Right renal pelvis (tissue), 4 donors: ENCODE measurements around the gene BIN1. TPM values are rescaled to one million over a fixed set of nuclear protein-coding genes. Genes with fewer than 3 reads are reported as not detected.

ENCODE experiments used
- DNase-seq, 4 donors: peaks; one replicate each; pipeline ENCODE4 v3.0.0-alpha.2; 2013; ENCODE audit warnings: low read depth in 4 of 4, low spot score in 3 of 4, missing footprints in 1 of 4
- polyA plus RNA-seq, 4 donors: library from polyadenylated mRNA; unstranded; fragments of 120-200 nt; gene quantifications; one replicate each; pipeline ENCODE4 v1.2.1, GENCODE V29; 2013; ENCODE audit not compliant: insufficient read length in 4 of 4

Gene BIN1
- polyA plus RNA-seq, 4 donors: 89.2 to 142 (median 92.8) TPM

DNA sequence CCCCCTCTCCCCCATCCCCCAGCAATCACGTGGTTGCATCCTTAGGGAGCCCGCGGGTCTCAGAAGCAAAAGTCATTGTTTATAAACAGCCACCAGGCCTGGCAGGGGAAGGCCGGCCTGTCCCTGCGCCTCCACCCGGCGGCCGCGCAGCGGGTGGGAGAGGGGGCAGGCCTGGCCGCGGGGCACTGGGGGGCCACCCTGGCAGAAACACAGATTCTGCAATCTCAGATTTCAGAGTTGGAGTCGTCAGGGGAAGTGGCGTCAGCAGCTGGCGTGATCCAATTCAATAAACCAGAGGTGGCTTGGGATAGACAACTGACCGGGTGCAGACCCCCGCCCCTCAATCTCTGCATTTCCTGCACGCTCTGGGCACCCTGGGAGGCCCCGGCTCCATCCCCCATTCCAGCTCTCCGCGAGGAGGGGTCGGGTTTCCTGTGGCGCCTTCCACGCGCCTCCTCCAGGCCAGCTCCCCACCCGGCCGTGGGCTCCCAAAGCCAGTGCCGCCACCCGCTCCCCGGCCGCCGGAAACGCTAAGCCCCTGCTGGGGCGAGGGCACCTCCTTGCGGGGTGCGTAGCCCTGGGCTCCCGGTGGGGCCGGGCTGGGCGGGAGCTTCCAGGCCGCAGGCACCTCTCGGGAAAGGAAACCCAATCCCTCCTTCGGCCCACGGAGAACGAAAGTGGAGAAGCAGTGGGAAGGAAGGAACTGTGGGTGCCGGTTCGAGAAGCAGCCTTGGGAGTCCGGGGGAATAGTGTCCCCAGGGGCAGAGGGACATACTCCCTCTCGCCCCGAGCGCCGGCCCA is 1.1 kb downstream of the BIN1 start:
- DNase-seq: no peak

GRCh38 chr2:127104881-127105655 is 1.9 kb downstream of the BIN1 start:
- DNase-seq: no peak

GRCh38 chr2:127104166-127104660 is 2.7 kb downstream of the BIN1 start:
- no peak for DNase-seq

- no peak for DNase-seq
Observed at GRCh38 chr2:127103243-127104165, 3.5 kb downstream of the BIN1 start.

DNA sequence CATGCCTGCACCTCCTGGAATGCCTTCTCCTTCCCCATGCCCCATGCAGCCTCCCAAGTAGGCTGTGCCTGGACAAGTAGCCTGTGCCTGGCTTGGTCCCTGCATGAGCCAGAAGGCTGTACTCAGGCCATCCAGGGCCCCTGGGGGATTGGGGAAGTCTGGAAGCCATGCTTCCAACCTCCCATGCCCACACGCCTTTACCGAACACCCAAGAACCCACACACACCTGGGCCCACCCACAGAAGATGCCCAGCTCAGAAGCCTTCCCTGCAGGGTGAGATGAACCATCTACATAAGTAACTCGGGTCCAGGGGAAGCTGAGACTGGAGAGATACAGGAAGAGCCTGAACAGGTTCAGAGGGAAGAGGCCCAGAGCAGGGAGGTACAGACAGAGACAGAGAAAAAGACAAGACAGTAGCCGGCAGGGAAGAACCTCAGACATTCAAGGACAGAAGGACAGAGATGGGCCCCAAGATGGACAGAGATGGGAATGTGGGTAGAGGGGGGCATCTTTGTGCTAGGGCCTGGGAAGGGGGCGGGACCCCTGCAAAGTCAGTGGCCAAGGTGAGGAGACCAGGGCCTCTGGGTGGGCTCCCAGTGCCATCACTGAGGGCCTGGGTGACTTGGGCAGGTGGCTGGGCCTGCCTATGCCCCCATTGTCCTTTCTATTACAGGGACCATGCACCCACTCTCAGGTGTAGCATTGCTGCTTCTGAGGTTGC is 4.3 kb downstream of the BIN1 start:
- no peak for DNase-seq

- DNase-seq: no peak
Observed at GRCh38 chr2:127101756-127102477, 5.0 kb downstream of the BIN1 start.

- DNase-seq: no peak
Observed at GRCh38 chr2:127101048-127101611, 5.8 kb downstream of the BIN1 start.

DNA sequence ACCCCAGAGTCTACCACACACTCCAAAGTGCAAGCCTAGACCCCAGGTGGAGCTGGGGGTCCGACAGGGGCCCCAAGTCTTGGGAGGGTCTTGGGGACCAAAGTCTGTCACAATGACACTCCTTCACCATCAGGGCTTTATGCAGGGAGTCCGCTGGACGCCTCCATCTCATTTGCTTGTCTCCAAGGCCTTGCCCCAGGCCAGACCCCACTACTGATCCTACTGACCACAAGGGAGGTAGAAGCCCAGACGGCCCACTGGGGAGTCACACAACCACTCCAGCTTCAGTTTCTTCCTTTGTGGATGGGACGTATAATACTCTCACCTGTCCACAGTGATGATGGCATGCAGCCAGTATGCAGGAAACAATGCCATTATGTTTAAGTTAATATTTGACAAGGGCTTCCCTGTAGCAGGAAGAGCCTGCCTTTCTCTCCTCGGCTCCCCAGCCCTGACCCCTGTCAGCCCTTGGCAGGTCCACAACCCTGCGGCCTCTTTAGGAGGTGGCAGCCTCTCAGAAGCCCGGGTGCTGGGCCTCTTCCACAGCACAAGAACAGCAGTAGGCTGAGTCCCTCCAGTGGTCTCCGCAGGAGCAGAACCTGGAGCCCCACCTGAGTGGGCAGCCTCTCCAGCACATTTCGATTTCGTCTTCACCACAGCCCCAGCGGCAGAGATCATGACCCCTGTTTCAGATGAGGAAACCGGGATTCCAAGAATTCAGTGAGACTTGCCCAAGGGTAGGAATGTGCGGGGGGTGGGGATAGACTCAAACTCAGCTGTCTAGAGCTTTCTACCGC is 6.5 kb downstream of the BIN1 start:
- no peak for DNase-seq

- no peak for DNase-seq
Observed at GRCh38 chr2:127098711-127099110, 8.2 kb downstream of the BIN1 start.

- no peak for DNase-seq
Observed at GRCh38 chr2:127097841-127098651, 8.9 kb downstream of the BIN1 start.

- DNase-seq: no peak
Observed at GRCh38 chr2:127097471-127097765, 9.5 kb downstream of the BIN1 start.

- DNase-seq: no peak
Observed at GRCh38 chr2:127096718-127097470, 10.1 kb downstream of the BIN1 start.

DNA sequence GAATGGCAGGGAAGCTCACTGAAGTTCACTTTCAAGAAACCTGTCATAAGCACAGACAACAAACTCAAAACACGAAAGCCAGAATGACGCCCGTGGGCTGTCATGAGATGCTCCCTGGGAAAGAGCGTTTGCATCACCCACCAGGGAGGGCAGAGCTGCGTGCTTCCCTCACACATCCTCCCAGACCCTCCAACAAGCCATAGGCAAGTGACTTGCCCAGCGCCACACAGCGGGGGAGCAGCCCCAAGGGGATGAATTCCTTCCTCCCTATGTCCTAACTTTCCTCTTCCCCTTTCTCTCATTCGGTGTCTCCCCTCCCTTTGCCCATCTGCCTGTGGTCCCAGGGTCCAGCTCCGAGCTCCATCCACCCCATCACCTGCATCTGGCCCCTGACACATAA is 10.7 kb downstream of the BIN1 start:
- no peak for DNase-seq

DNA sequence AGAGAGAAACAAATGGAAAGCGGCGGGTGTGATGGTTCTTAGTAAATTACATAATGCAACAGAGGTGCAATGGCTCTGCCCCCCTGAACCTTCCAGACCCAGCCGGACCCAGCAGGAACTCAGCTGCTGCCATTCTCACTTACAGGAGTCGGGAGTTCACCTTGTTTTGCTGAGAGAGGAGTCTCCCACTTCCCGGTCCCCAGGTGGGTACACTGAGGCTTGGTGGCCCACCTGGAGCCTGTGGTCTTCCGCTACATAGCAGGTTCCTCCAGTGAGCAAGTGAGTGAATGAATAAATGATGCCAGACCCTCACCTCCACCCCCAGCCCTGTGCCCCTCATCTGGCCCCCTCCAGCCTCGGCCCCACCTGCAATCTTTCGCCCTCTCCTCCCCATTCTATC is 11.2 kb downstream of the BIN1 start:
- DNase-seq: no peak

DNA sequence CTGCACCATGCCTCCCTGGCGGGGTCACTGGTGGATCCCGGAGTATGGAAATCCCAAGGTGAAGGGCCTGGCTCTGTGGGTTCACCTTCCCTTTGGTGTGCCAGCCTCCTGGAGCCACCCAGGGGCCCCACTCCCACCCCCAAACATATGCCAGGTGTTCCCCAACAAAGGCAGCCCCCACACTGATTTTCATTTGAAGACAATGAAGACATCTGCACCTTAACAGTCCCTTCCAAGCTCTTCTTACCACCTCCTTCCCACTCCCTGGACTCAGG is 11.7 kb downstream of the BIN1 start:
- DNase-seq: no peak

- no peak for DNase-seq
Observed at GRCh38 chr2:127094509-127095366, 12.2 kb downstream of the BIN1 start.
